Sigmoid colon (tissue), 3 donors: ENCODE data around the gene INPP5E.

ENCODE experiments used
- CTCF ChIP-seq, 4 experiments: fragments of 450-650 bp in 3 of 4; fragments of 200-600 bp in 1 of 4; IDR thresholded peaks; one replicate each; pipeline ENCODE4 v1.5.1; 2016 to 2019; ENCODE audit warnings: antibody characterized with exemption in 4 of 4, mild to moderate bottlenecking in 3 of 4, moderate library complexity in 2 of 4
- POLR2A ChIP-seq, 2 donors: fragments of 450-650 bp; IDR thresholded peaks; one replicate each; pipeline ENCODE4 v1.6.1; 2016; ENCODE audit warnings: antibody characterized with exemption in 2 of 2, mild to moderate bottlenecking in 2 of 2, moderate library complexity in 2 of 2

DNA sequence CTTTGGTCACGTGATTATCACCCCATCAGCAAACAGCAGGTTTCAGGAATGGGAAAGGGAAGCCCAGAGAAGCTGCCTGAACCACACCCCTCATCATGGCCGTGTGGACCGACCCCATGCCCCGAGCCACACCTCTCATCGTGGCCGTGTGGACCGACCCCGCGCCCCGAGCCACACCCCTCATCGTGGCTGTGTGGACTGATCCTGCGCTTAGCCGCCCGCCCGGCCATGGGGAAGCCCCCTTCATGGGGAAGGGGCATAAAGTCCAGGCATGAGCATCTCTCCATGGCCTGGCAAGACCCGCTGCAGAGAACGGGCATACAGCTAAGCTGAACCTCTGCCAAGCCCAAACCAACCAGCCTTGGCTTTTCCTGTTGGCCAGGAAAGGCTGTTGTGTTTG lies 46.1 kb downstream of the INPP5E start:
- TF ChIP-seq POLR2A (IDR thresholded peaks at IDR 0.05) (no peak), CTCF (IDR thresholded peaks at IDR 0.05) (no peak)
